CD4-positive, alpha-beta memory T cell (primary cell): ENCODE measurements around the gene HTD2. TPM values are rescaled to one million over a fixed set of nuclear protein-coding genes. Genes with fewer than 3 reads are reported as not detected.
A peak's percentile ranks its signal among the peaks of the same experiment; 100 is the strongest.

Experiments used
- CTCF ChIA-PET: fragments of 350-600 bp; sonication (Branson Sonifier 250); formaldehyde crosslinking; loops from one replicate; lab custom pipeline; 2021; ENCODE audit warnings: inconsistent platforms; ENCODE audit not compliant: partially characterized antibody; lab: Charles Lee
- POLR2A ChIA-PET: fragments of 350-600 bp; sonication (Branson Sonifier 250); formaldehyde crosslinking; loops from one replicate; lab custom pipeline; 2021; ENCODE audit not compliant: partially characterized antibody; lab: Charles Lee
- DNase-seq, 5 donors: peaks; one replicate each; pipeline versions ENCODE4 v3.0.0 to v3.0.0-alpha.2; 2020 to 2022; ENCODE audit warnings: mixed read lengths in 1 of 5
- H3K27ac ChIP-seq: one replicate; pipeline ENCODE4 v1.7.0; 2013; ENCODE audit warnings: low read depth, low read length
- H3K27me3 ChIP-seq: 2 replicates; pipeline ENCODE4 v1.7.0; 2013; ENCODE audit warnings: mild to moderate bottlenecking, low read length, moderate library complexity; ENCODE audit not compliant: insufficient read depth
- H3K36me3 ChIP-seq: 2 replicates; pipeline ENCODE4 v1.7.0; 2013; ENCODE audit warnings: mild to moderate bottlenecking, low read length, moderate library complexity; ENCODE audit not compliant: insufficient read depth
- H3K4me1 ChIP-seq: 2 replicates; pipeline ENCODE4 v1.7.0; 2013; ENCODE audit warnings: mild to moderate bottlenecking, low read length, moderate library complexity; ENCODE audit not compliant: insufficient read depth
- H3K4me3 ChIP-seq, 2 donors: one replicate each; pipeline ENCODE4 v1.7.0; 2013; ENCODE audit warnings: low read length in 2 of 2, mild to moderate bottlenecking in 1 of 2
- H3K9me3 ChIP-seq, 2 donors: one replicate each; pipeline ENCODE4 v1.7.0; 2013; ENCODE audit warnings: low read length in 2 of 2, control low read depth in 1 of 2; ENCODE audit not compliant: control insufficient read depth in 1 of 2
- H3K27ac Mint-ChIP-seq, 7 donors: one replicate each; pipeline ENCODE4 v1.8.0; 2020 to 2021; ENCODE audit warnings: mixed read lengths in 7 of 7, mild to moderate bottlenecking in 6 of 7, inconsistent platforms in 3 of 7, moderate library complexity in 3 of 7
- H3K27me3 Mint-ChIP-seq, 2 donors: one replicate each; pipeline ENCODE4 v1.8.0; 2020 to 2021; ENCODE audit warnings: mixed read lengths in 2 of 2
- H3K36me3 Mint-ChIP-seq, 2 donors: one replicate each; pipeline ENCODE4 v1.8.0; 2020 to 2021; ENCODE audit warnings: mixed read lengths in 2 of 2, inconsistent platforms in 1 of 2, mild to moderate bottlenecking in 1 of 2
- H3K4me1 Mint-ChIP-seq, 4 donors: one replicate each; pipeline ENCODE4 v1.8.0; 2020 to 2021; ENCODE audit warnings: mixed read lengths in 4 of 4, mild to moderate bottlenecking in 1 of 4
- H3K4me3 Mint-ChIP-seq, 8 donors: one replicate each; pipeline ENCODE4 v1.8.0; 2020 to 2021; ENCODE audit warnings: mixed read lengths in 8 of 8, mild to moderate bottlenecking in 7 of 8, moderate library complexity in 6 of 8, inconsistent platforms in 3 of 8
- H3K9me3 Mint-ChIP-seq, 8 donors: one replicate each; pipeline ENCODE4 v1.8.0; 2020 to 2021; ENCODE audit warnings: mixed read lengths in 8 of 8, mild to moderate bottlenecking in 5 of 8, inconsistent platforms in 3 of 8, moderate library complexity in 1 of 8
- intact Hi-C: fragments of 100-400 bp; cut with micrococcal nuclease; formaldehyde crosslinking; loops from one replicate; pipeline ENCODE4 v1.15.1; 2023
- polyA plus RNA-seq, 2 donors: library from polyadenylated mRNA; unstranded; fragments of 300-500 nt; fragmentation: Illumina TruSeq; gene quantifications; one replicate each; pipeline ENCODE4 v1.2.3, GENCODE V29; 2021
- total RNA-seq, 2 experiments: library from RNA; stranded (reverse); gene quantifications; one replicate each; pipeline ENCODE4 v1.2.3, GENCODE V29; 2021

Gene HTD2
- total and polyA plus RNA-seq, 4 experiments from 2014 or later: 9.2 to 28.8 (median 17.8) TPM

DNA sequence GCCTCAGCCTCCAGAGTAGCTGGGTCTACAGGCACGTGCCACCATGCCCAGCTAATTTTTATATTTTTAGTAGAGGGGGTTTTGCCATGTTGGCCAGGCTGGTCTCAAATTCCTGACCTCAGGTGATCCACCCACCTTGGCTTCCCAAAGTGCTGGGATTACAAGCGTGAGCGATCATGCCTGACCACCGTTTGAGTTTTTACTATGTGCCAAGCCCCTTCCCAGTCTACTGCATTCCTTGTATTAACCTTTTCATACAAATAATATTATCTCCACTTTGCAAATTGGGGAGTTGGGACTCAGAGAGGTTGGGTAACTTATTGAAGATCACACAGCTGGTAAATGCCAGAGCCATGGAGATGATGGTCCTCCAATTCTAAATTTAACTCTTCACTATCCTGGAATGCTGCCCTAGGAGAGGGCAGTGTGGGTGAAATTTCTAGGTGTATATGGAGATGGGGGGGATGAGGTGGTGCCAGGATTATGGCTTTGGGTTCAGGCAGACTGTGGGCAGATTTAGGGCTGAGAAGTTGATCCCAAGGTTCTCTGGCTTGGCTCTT lies 25.4 kb downstream of the HTD2 start:
- Histone ChIP-seq H3K36me3 (no peaks in the 10 kb centered on the region), H3K27ac (peak overlapping the region; percentile 29), H3K9me3 (no peaks in the 10 kb centered on the region), H3K4me1 (peaks cover 30% of the 10 kb centered on the region), H3K4me3 (no peak overlapping the region), H3K27me3 (no peaks in the 10 kb centered on the region)
- Mint-ChIP-seq H3K36me3 (peaks cover 5 to 6% of the 10 kb centered on the region in 2 donors), H3K27ac (peak overlapping the region in 3 of 7 donors; percentile 72 to 79 (median 76)), H3K4me3 (peak overlapping the region in 7 of 8 donors; percentile 58 to 85 (median 75)), H3K4me1 (peaks cover 23 to 49% (median 33%) of the 10 kb centered on the region in 4 donors), H3K27me3 (no peaks in the 10 kb centered on the region), H3K9me3 (no peaks in the 10 kb centered on the region)
- ChIA-PET CTCF (interaction anchor here (1.0 to 6.2 kb wide), 5 partner anchors 24 to 160 kb away, joined by 3 to 50 read pairs (median 15); partner anchors contain the start of genes HTD2, KCTD6 and RPP14), POLR2A (interaction anchor here (0.9 to 3.6 kb wide), 5 partner anchors 18 to 161 kb away, joined by 3 to 33 read pairs (median 14); partner anchors contain the start of genes HTD2, KCTD6 and RPP14)
- DNase-seq: no peak
- intact Hi-C loops: loop anchor here (1.0 to 5.0 kb wide), 4 partner anchors 10 to 161 kb away; partner anchors contain the start of genes ABHD6, HTD2, KCTD6 and RPP14

GRCh38 chr3:58332575-58333188 lies 26.4 kb downstream of the HTD2 start, which contains the start of gene PXK:
Gene PXK (plus strand): TSS chr3:58332892. CDS start chr3:58332989, 97 bp downstream.
- CTCF ChIA-PET: interaction anchor here (1.0 to 6.2 kb wide), 8 partner anchors 11 to 163 kb away, joined by 4 to 50 read pairs (median 5); partner anchors contain the start of genes HTD2, KCTD6 and RPP14
- Histone ChIP-seq H3K9me3 (no peaks in the 10 kb centered on the region), H3K27me3 (no peaks in the 10 kb centered on the region), H3K4me3 (peak within 1 kb of the TSS; percentile 46 to 57), H3K27ac (peak within 1 kb of the TSS; percentile 56), H3K4me1 (peaks cover 30% of the 10 kb centered on the region), H3K36me3 (no peaks in the 10 kb centered on the region)
- POLR2A ChIA-PET: interaction anchor here (0.9 to 3.6 kb wide), 4 partner anchors 17 to 160 kb away, joined by 5 to 33 read pairs (median 14); partner anchors contain the start of genes HTD2, KCTD6, PDHB and RPP14
- peaks cover 5 to 6% of the 10 kb centered on the region in 2 donors for H3K36me3 Mint-ChIP-seq
- intact Hi-C loops: loop anchor here (1.0 to 5.0 kb wide), 6 partner anchors 11 to 160 kb away; partner anchors contain the start of genes ABHD6, HTD2, KCTD6 and PDHB
- H3K4me3 Mint-ChIP-seq: peak within 1 kb of the TSS; percentile 96 to 100 (median 100)
- H3K27ac Mint-ChIP-seq: peak within 1 kb of the TSS; percentile 85 to 98 (median 95)
- no peaks in the 10 kb centered on the region for H3K9me3 Mint-ChIP-seq
- peak; percentile 75 to 84 (median 81) for DNase-seq
- peaks cover 23 to 48% (median 33%) of the 10 kb centered on the region in 4 donors for H3K4me1 Mint-ChIP-seq
- no peaks in the 10 kb centered on the region for H3K27me3 Mint-ChIP-seq

GRCh38 chr3:58333206-58334012 lies 27.1 kb downstream of the HTD2 start:
- Histone ChIP-seq H3K4me1 (peaks cover 30% of the 10 kb centered on the region), H3K36me3 (no peaks in the 10 kb centered on the region), H3K4me3 (peak overlapping the region; percentile 29 to 46), H3K27me3 (no peaks in the 10 kb centered on the region), H3K9me3 (no peaks in the 10 kb centered on the region), H3K27ac (peak overlapping the region; percentile 56)
- ChIA-PET CTCF (interaction anchor here (1.0 to 6.2 kb wide), 8 partner anchors 12 to 162 kb away, joined by 3 to 50 read pairs (median 5); partner anchors contain the start of genes HTD2, KCTD6 and RPP14), POLR2A (interaction anchor here (2.5 to 3.6 kb wide), 3 partner anchors 27 to 159 kb away, joined by 9 to 33 read pairs (median 18); partner anchors contain the start of genes HTD2, KCTD6, PDHB and RPP14)
- Mint-ChIP-seq H3K27ac (peak overlapping the region; percentile 85 to 98 (median 95)), H3K36me3 (peaks cover 5 to 6% of the 10 kb centered on the region in 2 donors), H3K9me3 (no peaks in the 10 kb centered on the region), H3K4me1 (peaks cover 23 to 48% (median 33%) of the 10 kb centered on the region in 4 donors), H3K4me3 (peak overlapping the region; percentile 96 to 100 (median 100)), H3K27me3 (no peaks in the 10 kb centered on the region)
- peak in 3 of 5 donors; percentile 6 to 20 (median 16) for DNase-seq
- intact Hi-C loops: loop anchor here (1.0 to 5.0 kb wide), 3 partner anchors 81 to 100 kb away; partner anchors contain the start of genes ABHD6 and PDHB

GRCh38 chr3:58334013-58334321 lies 27.6 kb downstream of the HTD2 start:
- peak overlapping the region in 5 of 7 donors; percentile 92 to 97 (median 95) for H3K27ac Mint-ChIP-seq
- intact Hi-C loops: loop anchor here (5.0 kb wide), 1 partner anchor 97 kb away; the partner anchor contains the start of gene ABHD6
- POLR2A ChIA-PET: interaction anchor here (2.5 to 3.6 kb wide), 3 partner anchors 27 to 159 kb away, joined by 9 to 33 read pairs (median 18); partner anchors contain the start of genes HTD2, KCTD6, PDHB and RPP14

DNA sequence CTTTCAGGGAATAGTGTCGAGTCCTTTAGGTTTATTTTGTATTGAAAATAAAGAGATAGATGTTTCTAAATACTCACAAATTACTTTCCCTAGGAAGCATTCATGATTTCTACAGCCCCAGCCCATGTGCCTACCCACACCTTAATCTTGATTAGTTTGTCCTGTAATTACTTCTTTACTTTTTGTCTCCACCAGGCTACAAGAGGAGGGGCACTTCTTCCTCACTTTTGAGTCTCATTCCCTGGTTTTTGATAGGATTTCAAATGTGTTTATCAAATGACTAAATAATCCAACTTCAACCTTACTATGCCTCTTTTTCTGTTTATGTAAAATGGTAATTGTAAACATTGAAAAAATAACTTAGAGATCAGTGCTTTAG lies 28.2 kb downstream of the HTD2 start:
- H3K4me1 ChIP-seq: peaks cover 30% of the 10 kb centered on the region
- CTCF ChIA-PET: interaction anchor here (1.0 to 6.2 kb wide), 8 partner anchors 13 to 161 kb away, joined by 3 to 50 read pairs (median 7); partner anchors contain the start of genes HTD2, KCTD6 and RPP14
- intact Hi-C loops: loop anchor here (5.0 kb wide), 1 partner anchor 97 kb away; the partner anchor contains the start of gene ABHD6

More at GRCh38 chr3:58334013-58334321, 27.6 kb downstream of the HTD2 start:
- H3K27ac ChIP-seq: no peak overlapping the region
- DNase-seq: no peak
- Mint-ChIP-seq H3K4me1 (peaks cover 24 to 47% (median 35%) of the 10 kb centered on the region in 4 donors), H3K9me3 (no peaks in the 10 kb centered on the region), H3K36me3 (peaks cover 7 to 9% of the 10 kb centered on the region in 2 donors), H3K27me3 (no peaks in the 10 kb centered on the region), H3K4me3 (peak overlapping the region; percentile 96 to 100 (median 100))
- H3K9me3 ChIP-seq: no peaks in the 10 kb centered on the region
- CTCF ChIA-PET: interaction anchor here (1.0 to 6.2 kb wide), 7 partner anchors 13 to 162 kb away, joined by 3 to 50 read pairs (median 5); partner anchors contain the start of genes HTD2, KCTD6 and RPP14
- H3K4me1 ChIP-seq: peaks cover 30% of the 10 kb centered on the region
- H3K27me3 ChIP-seq: no peaks in the 10 kb centered on the region
- no peaks in the 10 kb centered on the region for H3K36me3 ChIP-seq
- peak overlapping the region in 1 of 2 donors; percentile 29 for H3K4me3 ChIP-seq

GRCh38 chr3:58335652-58335947 lies 29.3 kb downstream of the HTD2 start:
- Mint-ChIP-seq H3K9me3 (no peaks in the 10 kb centered on the region), H3K27me3 (no peaks in the 10 kb centered on the region), H3K4me3 (peak overlapping the region in 5 of 8 donors; percentile 1 to 100 (median 57)), H3K36me3 (peaks cover 9 to 10% of the 10 kb centered on the region in 2 donors), H3K27ac (peak overlapping the region in 2 of 7 donors; percentile 62 to 74), H3K4me1 (peaks cover 24 to 49% (median 34%) of the 10 kb centered on the region in 4 donors)
- Histone ChIP-seq H3K36me3 (no peaks in the 10 kb centered on the region), H3K4me1 (peaks cover 30% of the 10 kb centered on the region), H3K4me3 (no peak overlapping the region), H3K27me3 (no peaks in the 10 kb centered on the region), H3K9me3 (no peaks in the 10 kb centered on the region), H3K27ac (no peak overlapping the region)
- ChIA-PET POLR2A (interaction anchor here (1.5 to 1.6 kb wide), 2 partner anchors 14 to 30 kb away, joined by 4 read pairs; partner anchors contain the start of genes HTD2 and RPP14), CTCF (interaction anchor here (1.0 to 6.2 kb wide), 8 partner anchors 9 to 196 kb away, joined by 3 to 47 read pairs (median 6); partner anchors contain the start of genes HTD2, KCTD6 and RPP14)
- intact Hi-C loops: no loop called here
- no peak for DNase-seq

More for the DNA sequence above, 28.2 kb downstream of the HTD2 start:
- DNase-seq: no peak
- POLR2A ChIA-PET: interaction anchor here (2.5 to 3.6 kb wide), 3 partner anchors 28 to 158 kb away, joined by 9 to 33 read pairs (median 18); partner anchors contain the start of genes HTD2, KCTD6, PDHB and RPP14
- H3K27ac ChIP-seq: no peak overlapping the region
- H3K27ac Mint-ChIP-seq: peak overlapping the region in 2 of 7 donors; percentile 72 to 92
- peaks cover 8 to 9% of the 10 kb centered on the region in 2 donors for H3K36me3 Mint-ChIP-seq
- peak overlapping the region; percentile 39 to 100 (median 99) for H3K4me3 Mint-ChIP-seq
- no peaks in the 10 kb centered on the region for H3K9me3 ChIP-seq
- H3K9me3 Mint-ChIP-seq: no peaks in the 10 kb centered on the region
- no peak overlapping the region for H3K4me3 ChIP-seq
- peaks cover 24 to 49% (median 35%) of the 10 kb centered on the region in 4 donors for H3K4me1 Mint-ChIP-seq
- no peaks in the 10 kb centered on the region for H3K27me3 Mint-ChIP-seq
- H3K27me3 ChIP-seq: no peaks in the 10 kb centered on the region
- H3K36me3 ChIP-seq: no peaks in the 10 kb centered on the region
